Activated CD8-positive, alpha-beta memory T cell treated with anti-CD3 and anti-CD28 coated beads, Interleukin-2, amount 50 U/mL, for 24 hours (primary cell): ENCODE measurements around the gene SYNGR3.

Experiments used
- DNase-seq: peaks from one replicate; pipeline ENCODE4 v3.0.0-alpha.2; 2020; ENCODE audit errors: extremely low read depth

SYNGR3 gene

DNA sequence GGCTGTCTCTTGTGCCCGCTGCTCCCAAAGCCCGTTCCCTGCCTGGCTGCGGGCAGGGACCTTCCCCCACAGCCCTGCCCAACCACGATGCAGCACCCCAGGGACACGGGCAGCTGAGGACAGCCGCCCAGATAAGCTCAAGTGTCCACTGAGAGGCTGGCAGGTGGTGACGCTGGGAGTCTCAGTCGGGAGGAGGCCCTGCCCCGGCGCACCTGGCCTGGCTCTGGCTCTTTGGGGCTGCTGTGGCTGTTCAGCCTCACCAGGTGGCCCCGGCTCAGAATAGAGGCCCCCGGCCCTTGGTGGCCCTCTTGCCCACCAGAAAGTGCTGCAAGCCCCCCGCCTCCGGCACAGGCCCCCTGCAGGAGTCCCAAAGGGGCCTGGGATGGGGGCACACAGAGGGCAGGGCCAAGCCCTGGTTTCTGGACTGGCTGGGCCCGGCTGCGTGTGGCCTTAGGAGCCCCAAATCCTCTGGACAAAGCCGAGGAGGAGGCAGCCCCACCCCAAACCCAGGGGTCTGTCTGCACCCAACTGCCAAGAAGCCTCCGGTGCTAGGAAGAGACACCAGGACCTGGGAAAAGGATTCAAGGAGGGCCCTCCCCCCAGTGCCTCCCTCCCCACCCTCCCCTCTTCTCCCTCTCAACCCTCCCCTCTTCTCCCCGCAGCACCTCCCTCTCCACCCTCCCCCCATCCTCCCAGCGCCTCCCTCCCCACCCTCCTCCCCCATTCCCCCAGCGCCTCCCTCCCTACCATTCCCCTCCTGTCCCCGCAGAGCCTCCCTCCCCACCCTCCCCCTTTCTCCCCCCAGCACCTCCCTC, 52.6 kb downstream of the SYNGR3 start:
- no peak for DNase-seq

- no peak for DNase-seq
Measured at GRCh38 chr16:2042986-2043666, 53.4 kb downstream of the SYNGR3 start.
